Ascending aorta (tissue), 2 donors: ENCODE data around the gene CFAP251. TPM values are rescaled to one million over a fixed set of nuclear protein-coding genes. Genes with fewer than 3 reads are reported as not detected.

Experiments used
- DNase-seq, 2 donors: peaks; one replicate each; pipeline ENCODE4 v3.0.0-alpha.2; 2019; ENCODE audit warnings: low spot score in 2 of 2
- H3K27ac ChIP-seq, 2 donors: fragments of 200-600 bp; sonication (generic); one replicate each; pipeline ENCODE4 v1.5.1; 2016 to 2017; ENCODE audit warnings: mild to moderate bottlenecking in 1 of 2
- H3K27me3 ChIP-seq: fragments of 200-600 bp; sonication (generic); one replicate; pipeline ENCODE4 v1.5.1; 2017
- H3K36me3 ChIP-seq, 2 donors: fragments of 200-600 bp; sonication (generic); one replicate each; pipeline ENCODE4 v1.5.1; 2016
- H3K4me1 ChIP-seq, 2 donors: fragments of 200-600 bp; sonication (generic); one replicate each; pipeline ENCODE4 v1.5.1; 2016 to 2017; ENCODE audit warnings: mild to moderate bottlenecking in 1 of 2
- H3K4me3 ChIP-seq, 2 donors: fragments of 200-600 bp; sonication (generic); one replicate each; pipeline ENCODE4 v1.5.1; 2016 to 2017; ENCODE audit warnings: mild to moderate bottlenecking in 1 of 2
- H3K9me3 ChIP-seq, 2 donors: fragments of 200-600 bp; sonication (generic); one replicate each; pipeline ENCODE4 v1.5.1; 2016
- intact Hi-C: fragments of 100-400 bp; cut with DNase I; formaldehyde crosslinking; loops from one replicate; pipeline ENCODE4 v1.15.1; 2023
- total RNA-seq: library from RNA; depleted of rRNA; stranded (reverse); fragments of >200 nt; gene quantifications from one replicate; pipeline ENCODE4 v1.1.0, GENCODE V29; 2016
- TF ChIP-seq, protein P1 (sequence below), 3 experiments: fragments of 200-600 bp in 2 of 3; fragments of 450-650 bp in 1 of 3; sonication (generic) in 2 of 3; IDR thresholded peaks; one replicate each; pipeline ENCODE4 v1.5.1; 2016 to 2019; ENCODE audit warnings: antibody characterized with exemption in 3 of 3, mild to moderate bottlenecking in 1 of 3, moderate library complexity in 1 of 3

The CFAP251 gene
- total RNA-seq, 1 donor from 2014 or later: 0.75 TPM

DNA sequence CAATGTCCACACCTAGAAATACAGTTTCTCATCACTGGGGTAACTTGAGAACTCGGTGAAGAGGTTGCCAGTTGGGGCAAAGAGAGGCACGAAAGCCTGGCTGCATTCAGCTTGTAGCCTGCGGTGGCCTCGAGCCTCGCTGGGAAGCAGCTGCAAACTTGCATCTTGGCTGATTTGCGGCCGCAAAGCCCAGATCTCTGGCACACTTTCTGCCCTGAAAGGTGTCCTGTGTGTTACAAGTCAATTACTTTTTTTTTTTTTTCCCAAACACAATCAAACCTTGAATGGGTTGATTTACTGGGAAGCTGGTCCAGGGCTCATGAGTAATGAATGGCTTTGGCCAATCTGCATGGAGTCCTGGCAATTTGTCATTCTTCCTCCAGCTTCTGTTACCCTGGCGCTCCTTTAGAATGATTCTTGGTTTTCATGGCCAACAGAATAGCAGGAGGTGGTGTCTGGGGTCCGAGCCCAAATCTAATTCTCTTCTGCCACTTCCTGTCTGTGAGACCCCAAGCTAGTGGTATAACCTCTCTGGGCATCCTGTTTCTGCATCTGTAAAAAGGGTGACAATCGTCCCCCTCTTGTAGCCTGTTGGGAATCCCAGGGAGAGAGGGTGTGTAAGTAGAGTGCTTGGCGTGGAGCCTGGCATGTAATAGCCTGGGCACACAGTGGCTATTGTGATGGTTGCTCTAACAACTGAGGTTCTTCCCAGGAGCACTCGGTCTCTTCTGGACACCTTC is 109.9 kb downstream of the CFAP251 start:
- TF ChIP-seq, protein P1, sequence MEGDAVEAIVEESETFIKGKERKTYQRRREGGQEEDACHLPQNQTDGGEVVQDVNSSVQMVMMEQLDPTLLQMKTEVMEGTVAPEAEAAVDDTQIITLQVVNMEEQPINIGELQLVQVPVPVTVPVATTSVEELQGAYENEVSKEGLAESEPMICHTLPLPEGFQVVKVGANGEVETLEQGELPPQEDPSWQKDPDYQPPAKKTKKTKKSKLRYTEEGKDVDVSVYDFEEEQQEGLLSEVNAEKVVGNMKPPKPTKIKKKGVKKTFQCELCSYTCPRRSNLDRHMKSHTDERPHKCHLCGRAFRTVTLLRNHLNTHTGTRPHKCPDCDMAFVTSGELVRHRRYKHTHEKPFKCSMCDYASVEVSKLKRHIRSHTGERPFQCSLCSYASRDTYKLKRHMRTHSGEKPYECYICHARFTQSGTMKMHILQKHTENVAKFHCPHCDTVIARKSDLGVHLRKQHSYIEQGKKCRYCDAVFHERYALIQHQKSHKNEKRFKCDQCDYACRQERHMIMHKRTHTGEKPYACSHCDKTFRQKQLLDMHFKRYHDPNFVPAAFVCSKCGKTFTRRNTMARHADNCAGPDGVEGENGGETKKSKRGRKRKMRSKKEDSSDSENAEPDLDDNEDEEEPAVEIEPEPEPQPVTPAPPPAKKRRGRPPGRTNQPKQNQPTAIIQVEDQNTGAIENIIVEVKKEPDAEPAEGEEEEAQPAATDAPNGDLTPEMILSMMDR (IDR thresholded peaks at IDR 0.05): no peak
- H3K9me3 ChIP-seq: no peaks in the 10 kb centered on the region
- no peaks in the 10 kb centered on the region for H3K36me3 ChIP-seq
- intact Hi-C loops: no loop called here
- no peaks in the 10 kb centered on the region for H3K27me3 ChIP-seq
- H3K27ac ChIP-seq: no peak overlapping the region
- H3K4me1 ChIP-seq: peaks cover 4 to 13% of the 10 kb centered on the region in 2 donors
- no peak overlapping the region for H3K4me3 ChIP-seq
- no peak for DNase-seq

DNA sequence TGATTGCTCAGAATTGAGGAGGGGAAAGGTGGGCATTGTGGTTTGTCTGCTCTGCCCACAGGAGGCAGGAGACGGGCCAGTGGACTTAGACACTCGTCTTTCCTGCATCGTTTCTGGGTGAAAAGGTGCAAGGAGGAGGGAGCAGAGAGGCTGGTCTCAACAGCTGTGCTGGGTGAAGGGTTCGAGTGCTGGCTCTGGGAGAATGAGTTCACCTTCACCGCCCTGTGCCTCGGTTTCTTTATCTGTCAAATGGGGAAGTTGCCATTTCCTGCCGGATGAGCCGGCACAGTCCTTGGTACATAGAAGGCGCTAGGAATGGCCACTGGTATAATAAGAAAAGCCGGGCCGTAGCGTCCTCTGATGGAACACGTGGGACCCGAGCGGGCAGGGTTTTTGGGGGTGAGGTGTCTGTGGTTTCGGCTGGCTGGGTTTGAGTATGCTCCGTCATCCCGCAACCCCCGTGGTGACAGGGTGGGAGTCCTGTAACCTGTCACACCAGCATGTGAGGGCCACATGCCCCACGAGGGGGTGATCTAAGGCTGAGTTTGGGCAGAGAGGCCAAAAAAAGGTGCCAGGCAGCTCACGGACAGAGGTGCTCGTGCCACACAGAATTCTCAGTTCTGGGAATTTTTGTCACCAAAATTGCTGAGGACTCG is 110.6 kb downstream of the CFAP251 start:
- H3K27me3 ChIP-seq: no peaks in the 10 kb centered on the region
- peaks cover 2 to 11% of the 10 kb centered on the region in 2 donors for H3K4me1 ChIP-seq
- intact Hi-C loops: no loop called here
- DNase-seq: no peak
- TF ChIP-seq, protein P1 (IDR thresholded peaks at IDR 0.05): no peak
- no peak overlapping the region for H3K27ac ChIP-seq
- H3K4me3 ChIP-seq: no peak overlapping the region
- no peaks in the 10 kb centered on the region for H3K36me3 ChIP-seq
- no peaks in the 10 kb centered on the region for H3K9me3 ChIP-seq

DNA sequence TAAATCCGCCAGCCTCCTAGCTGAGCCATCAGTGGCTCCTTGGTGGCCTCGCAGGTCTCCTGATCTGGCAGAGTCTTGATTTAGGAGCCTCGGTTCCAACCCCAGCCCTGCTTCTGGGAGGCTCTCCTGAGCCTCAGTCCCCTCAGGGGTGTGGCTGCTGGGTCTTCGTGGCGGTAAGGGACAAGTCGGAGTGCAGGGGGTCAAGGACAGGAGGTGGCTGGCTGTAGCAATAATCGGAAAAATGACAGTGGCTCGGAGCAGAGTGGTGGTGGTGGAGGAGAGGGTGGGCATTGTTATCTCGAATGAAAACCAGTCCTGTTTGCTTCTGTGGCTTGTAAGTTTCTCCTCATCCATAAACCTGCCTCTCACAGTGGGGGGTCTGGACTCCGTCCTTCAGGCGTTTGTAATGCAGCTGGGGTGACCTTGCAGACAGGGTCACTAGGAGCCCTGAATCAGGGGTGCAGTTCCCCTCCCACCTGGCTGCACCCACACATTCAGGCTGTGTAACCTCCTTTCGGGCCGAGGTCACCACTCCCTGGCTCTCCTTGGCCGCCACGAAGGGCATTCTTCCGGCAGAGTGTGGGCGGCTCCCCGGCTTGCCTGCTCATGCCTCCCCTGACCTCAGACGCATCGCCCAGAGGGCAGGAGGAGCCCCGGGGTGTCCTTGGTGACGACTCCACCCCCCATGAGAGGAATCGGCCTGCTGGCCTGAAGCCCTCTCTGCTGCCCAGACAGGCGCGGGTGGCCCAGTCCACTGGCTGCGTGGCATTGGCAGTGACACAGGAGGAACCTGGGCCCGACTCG is 111.4 kb downstream of the CFAP251 start:
- DNase-seq: no peak
- H3K9me3 ChIP-seq: no peaks in the 10 kb centered on the region
- no peaks in the 10 kb centered on the region for H3K27me3 ChIP-seq
- intact Hi-C loops: no loop called here
- H3K4me3 ChIP-seq: no peak overlapping the region
- H3K4me1 ChIP-seq: peaks cover 0 to 6% of the 10 kb centered on the region in 2 donors
- no peaks in the 10 kb centered on the region for H3K36me3 ChIP-seq
- H3K27ac ChIP-seq: no peak overlapping the region
- TF ChIP-seq, protein P1 (IDR thresholded peaks at IDR 0.05): no peak

DNA sequence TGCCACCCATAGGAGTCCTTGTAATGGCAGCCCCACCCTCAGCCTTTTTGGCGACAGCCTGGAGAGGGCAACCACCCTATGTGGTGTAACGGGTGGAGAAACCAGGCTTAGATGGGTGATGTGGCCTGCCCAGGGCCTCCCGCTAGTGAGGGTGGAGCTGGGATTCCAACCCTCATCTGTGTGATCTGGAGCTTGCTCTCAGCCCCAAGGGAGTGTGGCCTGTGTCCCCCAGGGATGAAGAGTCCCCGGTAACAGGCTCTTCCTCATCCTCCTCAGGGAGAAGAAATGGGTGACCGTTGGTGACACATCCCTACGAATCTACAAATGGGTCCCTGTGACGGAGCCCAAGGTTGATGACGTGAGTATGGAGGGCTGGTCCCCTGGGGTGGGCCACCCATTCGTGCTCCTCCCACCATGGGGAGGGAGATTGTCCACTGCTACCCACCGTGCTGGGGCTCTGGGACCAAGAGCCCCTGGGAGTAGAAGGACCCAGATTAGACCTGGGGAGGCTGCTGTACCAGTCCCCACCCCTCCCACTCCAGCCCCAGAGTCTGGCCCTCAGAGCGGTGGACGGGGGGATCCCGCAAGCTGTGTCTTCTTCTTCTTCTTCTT is 112.1 kb downstream of the CFAP251 start:
- DNase-seq: no peak

More for the DNA sequence above, 112.1 kb downstream of the CFAP251 start:
- H3K27ac ChIP-seq: no peak overlapping the region
- peaks cover 0 to 12% of the 10 kb centered on the region in 2 donors for H3K4me1 ChIP-seq
- no peaks in the 10 kb centered on the region for H3K36me3 ChIP-seq
- TF ChIP-seq, protein P1 (IDR thresholded peaks at IDR 0.05): no peak
- intact Hi-C loops: no loop called here
- H3K4me3 ChIP-seq: no peak overlapping the region
- H3K27me3 ChIP-seq: no peaks in the 10 kb centered on the region
- no peaks in the 10 kb centered on the region for H3K9me3 ChIP-seq
